ENCODE data around the gene MTHFD1L.
A peak's percentile ranks its signal among the peaks of the same experiment; 100 is the strongest.

Gene MTHFD1L

GRCh38 chr6:151131324-151132007 lies 266.0 kb downstream of the MTHFD1L start:
- WGBS = 92% methylated on average over 3 of the region's 3 CpGs

DNA sequence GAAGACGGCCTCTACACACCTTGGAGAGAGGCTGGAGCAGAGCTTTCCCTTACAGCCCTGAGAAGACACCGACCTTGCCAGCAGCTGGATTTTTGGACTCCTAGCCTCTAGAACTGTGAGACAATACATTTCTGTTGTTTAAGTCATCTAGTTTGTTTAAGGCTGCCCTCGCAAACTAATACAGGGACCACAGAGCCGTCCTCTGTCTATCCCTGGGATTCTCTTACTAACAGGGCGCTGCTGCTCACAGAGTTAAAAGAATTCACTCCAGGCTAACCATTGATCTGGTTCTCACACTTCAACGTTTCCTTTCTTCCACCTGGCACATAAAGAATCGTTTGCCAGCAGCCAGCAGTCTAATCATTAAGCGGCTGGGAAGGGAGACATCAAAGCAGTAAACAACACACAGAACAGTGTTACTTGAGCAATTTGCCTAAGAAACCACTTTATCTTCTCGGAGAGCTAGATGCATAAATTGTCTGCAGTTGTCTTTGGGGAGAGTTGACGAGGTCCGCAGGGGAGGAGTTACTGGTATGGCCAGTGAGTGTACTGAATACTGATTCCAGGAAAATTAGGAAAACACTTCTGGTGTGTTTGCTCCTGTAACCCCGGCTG lies 270.7 kb downstream of the MTHFD1L start:
- Histone ChIP-seq H3K9ac (ENCODE audit: low read depth, low read length) (no peak overlapping the region), H3K4me1 (ENCODE audit: insufficient read depth, low read length) (0 out of 2 replicates have a peak, but pooled peaks cover 3% of the 10 kb centered on the region), H3K27ac (ENCODE audit: low read depth, low read length) (peak overlapping the region; percentile 22; the same call in 1 of the 2 replicates), H3K9me3 (ENCODE audit: insufficient read depth, low read depth, low read length) (no peaks in the 10 kb centered on the region; the same call in 1 of the 2 replicates), H3K36me3 (ENCODE audit: insufficient read depth, low read length) (no peaks in the 10 kb centered on the region), H3K27me3 (ENCODE audit: insufficient read depth, low read length) (no peaks in the 10 kb centered on the region), H3K4me3 (ENCODE audit: low read length) (no peak overlapping the region)
- 69% methylated on average over 12 of the region's 12 CpGs for WGBS

More at GRCh38 chr6:151131324-151132007, 266.0 kb downstream of the MTHFD1L start:
- peaks cover 12% of the 10 kb centered on the region; the same call in 1 of the 2 replicates for H3K4me1 ChIP-seq (ENCODE audit: insufficient read depth, low read length)
- no peaks in the 10 kb centered on the region for H3K27me3 ChIP-seq (ENCODE audit: insufficient read depth, low read length)
- no peak overlapping the region for H3K4me3 ChIP-seq (ENCODE audit: low read length)
- no peaks in the 10 kb centered on the region for H3K36me3 ChIP-seq (ENCODE audit: insufficient read depth, low read length)
- H3K27ac ChIP-seq (ENCODE audit: low read depth, low read length) = no peak overlapping the region
- no peaks in the 10 kb centered on the region; the same call in 1 of the 2 replicates for H3K9me3 ChIP-seq (ENCODE audit: insufficient read depth, low read depth, low read length)
- H3K9ac ChIP-seq (ENCODE audit: low read depth, low read length) = no peak overlapping the region

DNA sequence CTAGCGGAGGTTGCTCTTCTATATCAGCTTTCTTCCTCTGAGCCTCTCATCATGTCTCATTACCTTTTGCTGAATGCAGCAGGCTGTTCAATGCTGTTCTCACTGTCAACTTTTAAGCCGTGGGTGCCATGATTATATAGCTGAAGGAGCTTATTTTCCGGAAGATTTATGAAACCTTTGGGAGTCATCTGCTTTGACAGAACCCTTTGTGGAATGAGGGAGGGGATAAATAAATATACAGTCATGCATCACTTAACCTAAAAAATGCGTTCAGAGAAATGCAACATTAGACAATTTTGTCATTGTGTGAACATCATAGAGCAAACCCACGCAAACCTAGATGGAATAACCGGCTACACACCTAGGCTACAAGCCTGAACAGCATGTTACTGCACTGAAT lies 272.0 kb downstream of the MTHFD1L start:
- Histone ChIP-seq H3K4me1 (ENCODE audit: insufficient read depth, low read length) (0 out of 2 replicates have a peak, but pooled peaks cover 3% of the 10 kb centered on the region), H3K27me3 (ENCODE audit: insufficient read depth, low read length) (no peaks in the 10 kb centered on the region), H3K36me3 (ENCODE audit: insufficient read depth, low read length) (no peaks in the 10 kb centered on the region), H3K4me3 (ENCODE audit: low read length) (no peak overlapping the region), H3K9ac (ENCODE audit: low read depth, low read length) (no peak overlapping the region), H3K27ac (ENCODE audit: low read depth, low read length) (no peak overlapping the region), H3K9me3 (ENCODE audit: insufficient read depth, low read depth, low read length) (no peaks in the 10 kb centered on the region; the same call in 1 of the 2 replicates)
- WGBS = 94% methylated on average over 6 of the region's 6 CpGs

GRCh38 chr6:151139524-151139923 lies 274.0 kb downstream of the MTHFD1L start:
- Histone ChIP-seq H3K4me1 (ENCODE audit: insufficient read depth, low read length) (0 out of 2 replicates have a peak, but pooled peaks cover 3% of the 10 kb centered on the region), H3K27me3 (ENCODE audit: insufficient read depth, low read length) (no peaks in the 10 kb centered on the region), H3K36me3 (ENCODE audit: insufficient read depth, low read length) (no peaks in the 10 kb centered on the region), H3K4me3 (ENCODE audit: low read length) (no peak overlapping the region), H3K27ac (ENCODE audit: low read depth, low read length) (no peak overlapping the region), H3K9me3 (ENCODE audit: insufficient read depth, low read depth, low read length) (no peaks in the 10 kb centered on the region; the same call in 1 of the 2 replicates), H3K9ac (ENCODE audit: low read depth, low read length) (no peak overlapping the region)
- WGBS = 93% methylated on average over 11 of the region's 11 CpGs

GRCh38 chr6:151140767-151141166 lies 275.3 kb downstream of the MTHFD1L start:
- WGBS = 96% methylated on average over 3 of the region's 3 CpGs
- Histone ChIP-seq H3K27me3 (ENCODE audit: insufficient read depth, low read length) (no peaks in the 10 kb centered on the region), H3K36me3 (ENCODE audit: insufficient read depth, low read length) (no peaks in the 10 kb centered on the region), H3K9me3 (ENCODE audit: insufficient read depth, low read depth, low read length) (no peaks in the 10 kb centered on the region), H3K4me3 (ENCODE audit: low read length) (no peak overlapping the region), H3K27ac (ENCODE audit: low read depth, low read length) (no peak overlapping the region), H3K4me1 (ENCODE audit: insufficient read depth, low read length) (0 out of 2 replicates have a peak, but pooled peaks cover 3% of the 10 kb centered on the region), H3K9ac (ENCODE audit: low read depth, low read length) (no peak overlapping the region)

GRCh38 chr6:151141685-151142084 lies 276.2 kb downstream of the MTHFD1L start:
- WGBS = 92% methylated on average over 5 of the region's 5 CpGs
- H3K9ac ChIP-seq (ENCODE audit: low read depth, low read length) = no peak overlapping the region
- no peaks in the 10 kb centered on the region for H3K27me3 ChIP-seq (ENCODE audit: insufficient read depth, low read length)
- no peak overlapping the region for H3K27ac ChIP-seq (ENCODE audit: low read depth, low read length)
- no peaks in the 10 kb centered on the region for H3K4me1 ChIP-seq (ENCODE audit: insufficient read depth, low read length)
- no peak overlapping the region for H3K4me3 ChIP-seq (ENCODE audit: low read length)
- H3K9me3 ChIP-seq (ENCODE audit: insufficient read depth, low read depth, low read length) = no peaks in the 10 kb centered on the region
- H3K36me3 ChIP-seq (ENCODE audit: insufficient read depth, low read length) = no peaks in the 10 kb centered on the region

GRCh38 chr6:151142676-151143075 lies 277.2 kb downstream of the MTHFD1L start:
- Histone ChIP-seq H3K36me3 (ENCODE audit: insufficient read depth, low read length) (no peaks in the 10 kb centered on the region), H3K9ac (ENCODE audit: low read depth, low read length) (no peak overlapping the region), H3K4me3 (ENCODE audit: low read length) (no peak overlapping the region), H3K27ac (ENCODE audit: low read depth, low read length) (no peak overlapping the region), H3K9me3 (ENCODE audit: insufficient read depth, low read depth, low read length) (no peaks in the 10 kb centered on the region), H3K27me3 (ENCODE audit: insufficient read depth, low read length) (no peaks in the 10 kb centered on the region), H3K4me1 (ENCODE audit: insufficient read depth, low read length) (no peaks in the 10 kb centered on the region)
- WGBS = 91% methylated on average over 5 of the region's 5 CpGs

- H3K27ac ChIP-seq (ENCODE audit: low read depth, low read length) = no peak overlapping the region
- no peaks in the 10 kb centered on the region for H3K27me3 ChIP-seq (ENCODE audit: insufficient read depth, low read length)
Observed at GRCh38 chr6:151143337-151143736, 277.8 kb downstream of the MTHFD1L start.

GRCh38 chr6:151143806-151144205 lies 278.3 kb downstream of the MTHFD1L start:
- Histone ChIP-seq H3K9me3 (ENCODE audit: insufficient read depth, low read depth, low read length) (no peaks in the 10 kb centered on the region), H3K27ac (ENCODE audit: low read depth, low read length) (no peak overlapping the region), H3K36me3 (ENCODE audit: insufficient read depth, low read length) (no peaks in the 10 kb centered on the region), H3K9ac (ENCODE audit: low read depth, low read length) (no peak overlapping the region), H3K4me3 (ENCODE audit: low read length) (no peak overlapping the region), H3K4me1 (ENCODE audit: insufficient read depth, low read length) (no peaks in the 10 kb centered on the region), H3K27me3 (ENCODE audit: insufficient read depth, low read length) (no peaks in the 10 kb centered on the region)
- 93% methylated on average over 6 of the region's 6 CpGs for WGBS

More at GRCh38 chr6:151143337-151143736, 277.8 kb downstream of the MTHFD1L start:
- WGBS = 70% methylated on average over 4 of the region's 4 CpGs
- H3K9ac ChIP-seq (ENCODE audit: low read depth, low read length) = no peak overlapping the region
- H3K4me3 ChIP-seq (ENCODE audit: low read length) = no peak overlapping the region
- H3K4me1 ChIP-seq (ENCODE audit: insufficient read depth, low read length) = no peaks in the 10 kb centered on the region
- H3K9me3 ChIP-seq (ENCODE audit: insufficient read depth, low read depth, low read length) = no peaks in the 10 kb centered on the region
- H3K36me3 ChIP-seq (ENCODE audit: insufficient read depth, low read length) = no peaks in the 10 kb centered on the region

GRCh38 chr6:151147118-151147832 lies 281.8 kb downstream of the MTHFD1L start:
- Histone ChIP-seq H3K4me3 (ENCODE audit: low read length) (no peak overlapping the region), H3K9me3 (ENCODE audit: insufficient read depth, low read depth, low read length) (no peaks in the 10 kb centered on the region), H3K27me3 (ENCODE audit: insufficient read depth, low read length) (no peaks in the 10 kb centered on the region), H3K36me3 (ENCODE audit: insufficient read depth, low read length) (no peaks in the 10 kb centered on the region), H3K27ac (ENCODE audit: low read depth, low read length) (no peak overlapping the region), H3K9ac (ENCODE audit: low read depth, low read length) (no peak overlapping the region), H3K4me1 (ENCODE audit: insufficient read depth, low read length) (0 out of 2 replicates have a peak, but pooled peaks cover 2% of the 10 kb centered on the region)
- WGBS = 94% methylated on average over 14 of the region's 14 CpGs

- Histone ChIP-seq H3K9ac (ENCODE audit: low read depth, low read length) (no peak overlapping the region), H3K4me3 (ENCODE audit: low read length) (no peak overlapping the region), H3K36me3 (ENCODE audit: insufficient read depth, low read length) (no peaks in the 10 kb centered on the region), H3K27me3 (ENCODE audit: insufficient read depth, low read length) (no peaks in the 10 kb centered on the region), H3K9me3 (ENCODE audit: insufficient read depth, low read depth, low read length) (no peaks in the 10 kb centered on the region), H3K27ac (ENCODE audit: low read depth, low read length) (no peak overlapping the region), H3K4me1 (ENCODE audit: insufficient read depth, low read length) (0 out of 2 replicates have a peak, but pooled peaks cover 2% of the 10 kb centered on the region)
- WGBS = 84% methylated on average over 8 of the region's 8 CpGs
Observed at GRCh38 chr6:151148111-151148510, 282.6 kb downstream of the MTHFD1L start.

Data from HUES64 (cell line).